ENCODE measurements around the gene TAF5L.

GRCh38 chr1:229550812-229551567 lies 74.9 kb downstream of the TAF5L start:
- TF ChIP-seq POLR2AphosphoS5 (IDR thresholded peaks at IDR 0.05) (no peak), CTCF (IDR thresholded peaks at IDR 0.05) (no peak), POLR2A (IDR thresholded peaks at IDR 0.05) (no peak)

Measured in gastroesophageal sphincter (tissue), 3 donors.